CD4-positive, alpha-beta T cell treated with Interleukin-17A for 4 hours (primary cell): ENCODE data around the gene SPDYE17.
"Not testable (repeated sequence)": the region's sequence is repeated elsewhere in the genome, so short reads cannot be mapped to it uniquely, and the experiment has no call there.

Experiments
- DNase-seq: peaks from one replicate; pipeline ENCODE4 v3.0.0-alpha.2; 2020; ENCODE audit warnings: mixed read lengths

Gene SPDYE17

GRCh38 chr7:76998285-76998589 is 33.9 kb downstream of the SPDYE17 start:
- DNase-seq = no peak

DNA sequence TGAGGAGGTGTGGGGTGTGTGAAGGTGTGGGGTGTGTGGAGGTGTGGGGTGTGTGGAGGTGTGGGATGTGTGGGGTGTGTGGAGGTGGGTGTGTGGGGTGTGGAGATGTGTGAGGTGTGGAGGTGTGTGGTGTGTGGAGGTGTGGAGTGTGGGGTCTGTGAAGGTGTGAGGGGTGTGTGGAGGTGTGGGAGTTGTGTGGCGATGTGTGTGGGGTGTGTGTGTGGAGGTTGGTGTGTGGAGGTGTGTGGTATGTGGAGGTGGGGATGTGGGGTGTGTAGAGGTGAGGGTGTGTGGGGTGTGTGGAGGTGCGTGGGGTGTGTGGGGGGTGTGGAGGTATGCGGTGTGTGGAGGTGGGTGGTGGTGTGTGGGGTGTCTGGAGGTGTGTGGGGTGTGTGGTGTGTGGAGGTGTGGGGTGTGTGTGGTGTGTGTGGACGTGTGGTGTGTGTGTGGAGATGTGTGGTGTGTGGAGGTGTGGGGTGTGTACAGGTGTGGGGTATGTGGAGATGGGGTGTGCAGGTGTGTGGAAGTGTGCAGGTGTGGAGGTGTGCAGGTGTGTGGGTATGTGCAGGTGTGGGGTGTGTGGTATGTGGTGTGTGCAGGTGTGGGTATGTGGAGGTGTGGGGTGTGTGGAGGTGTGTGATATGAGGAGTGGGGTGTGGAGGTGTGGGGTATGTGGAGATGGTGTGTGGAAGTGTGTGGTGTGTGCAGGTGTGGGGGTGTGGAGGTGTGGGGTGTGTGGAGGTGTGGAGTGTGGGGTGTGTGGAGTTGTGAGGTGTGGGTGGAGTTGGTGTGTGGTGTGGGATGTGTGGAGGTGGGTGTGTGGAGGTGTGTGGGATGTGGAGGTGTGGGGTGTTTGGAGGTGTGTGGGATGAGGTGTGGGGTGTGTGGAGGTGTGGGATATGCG is 34.5 kb downstream of the SPDYE17 start:
- no peak for DNase-seq

- not testable (repeated sequence) for DNase-seq
Measured at GRCh38 chr7:76996932-76997331, 35.2 kb downstream of the SPDYE17 start.

DNA sequence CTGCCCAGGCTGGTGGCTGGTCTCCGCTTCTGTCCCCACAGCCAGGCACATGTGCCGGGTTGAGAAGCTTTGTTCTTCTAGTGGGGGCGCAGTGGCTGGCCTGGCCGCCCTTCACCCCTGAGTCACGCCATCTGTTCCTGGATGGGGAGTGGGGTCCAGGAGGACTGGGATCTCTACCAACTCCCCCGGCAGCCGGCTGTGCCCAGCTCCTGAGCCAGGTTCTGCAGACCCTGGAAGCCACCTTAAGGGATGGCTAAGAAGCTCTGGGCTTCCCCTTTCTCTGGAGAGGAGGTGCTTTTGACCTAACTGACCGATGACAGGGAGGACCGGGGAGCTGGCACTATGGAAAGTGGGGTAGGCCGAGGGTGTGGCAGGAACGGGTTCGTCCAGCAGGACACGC is 37.9 kb downstream of the SPDYE17 start:
- DNase-seq = not testable (repeated sequence)

- DNase-seq = not testable (repeated sequence)
Measured at GRCh38 chr7:76993831-76994230, 38.3 kb downstream of the SPDYE17 start.

DNA sequence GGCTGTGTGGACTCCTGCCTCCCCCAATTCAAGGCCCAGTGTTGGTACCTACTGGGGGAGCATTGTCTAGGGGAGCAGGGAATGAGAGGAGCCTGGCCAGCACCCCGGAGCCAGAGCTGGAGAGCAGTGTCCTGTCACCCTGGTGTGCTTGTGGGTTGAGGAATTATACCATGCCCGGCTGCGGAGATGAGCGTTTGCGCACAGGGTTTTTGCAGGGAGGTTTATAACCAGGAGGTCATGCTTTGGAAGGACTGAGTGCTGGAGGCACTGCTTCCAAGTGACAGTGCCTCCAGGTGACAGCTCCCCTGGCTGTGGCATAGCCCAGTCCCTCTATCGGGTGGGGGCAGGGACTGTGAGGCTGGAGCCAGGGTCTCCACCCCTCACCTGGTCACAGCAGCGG is 39.3 kb downstream of the SPDYE17 start:
- DNase-seq = not testable (repeated sequence)

- not testable (repeated sequence) for DNase-seq
Measured at GRCh38 chr7:76992204-76992603, 40.0 kb downstream of the SPDYE17 start.

DNA sequence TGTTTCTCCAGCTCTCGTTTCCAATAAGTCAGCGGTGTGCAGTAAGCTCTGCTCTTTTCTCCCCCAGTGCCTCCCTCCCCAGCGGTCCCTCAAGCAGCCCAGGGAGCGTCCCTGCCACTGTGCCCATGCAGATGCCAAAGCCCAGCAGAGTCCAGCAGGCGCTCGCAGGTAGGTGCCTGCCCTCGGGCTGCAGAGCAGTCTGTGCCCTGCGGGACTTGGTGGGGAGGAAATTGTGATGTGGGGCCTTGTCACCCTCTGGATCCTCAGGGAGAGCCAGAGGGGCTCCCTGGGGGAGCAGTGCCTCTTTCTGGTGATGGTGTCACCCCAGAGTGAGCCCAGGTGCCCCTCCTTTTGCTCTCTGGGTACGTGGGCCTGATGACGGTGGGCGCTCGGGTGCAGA is 42.0 kb downstream of the SPDYE17 start:
- not testable (repeated sequence) for DNase-seq

- DNase-seq = not testable (repeated sequence)
Measured at GRCh38 chr7:76985924-76986717, 46.0 kb downstream of the SPDYE17 start.

DNA sequence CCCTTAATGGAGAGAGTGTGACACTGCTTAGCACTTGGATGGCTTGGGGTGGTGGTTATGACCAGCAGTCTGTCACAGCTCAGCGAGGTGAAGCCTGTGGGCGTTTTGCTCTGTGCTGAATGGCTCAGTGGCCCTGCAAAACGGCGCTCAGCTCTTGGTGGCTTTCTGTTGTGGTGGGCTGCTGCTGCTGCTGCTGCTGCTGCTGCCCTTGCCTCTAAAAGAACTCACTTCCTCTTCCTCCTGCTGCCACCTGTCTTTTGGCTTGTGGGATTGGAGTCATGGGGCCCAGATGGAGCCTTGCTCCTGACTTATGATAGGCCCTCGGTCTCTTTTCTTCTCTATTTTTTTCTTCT is 47.4 kb downstream of the SPDYE17 start:
- DNase-seq = not testable (repeated sequence)

DNA sequence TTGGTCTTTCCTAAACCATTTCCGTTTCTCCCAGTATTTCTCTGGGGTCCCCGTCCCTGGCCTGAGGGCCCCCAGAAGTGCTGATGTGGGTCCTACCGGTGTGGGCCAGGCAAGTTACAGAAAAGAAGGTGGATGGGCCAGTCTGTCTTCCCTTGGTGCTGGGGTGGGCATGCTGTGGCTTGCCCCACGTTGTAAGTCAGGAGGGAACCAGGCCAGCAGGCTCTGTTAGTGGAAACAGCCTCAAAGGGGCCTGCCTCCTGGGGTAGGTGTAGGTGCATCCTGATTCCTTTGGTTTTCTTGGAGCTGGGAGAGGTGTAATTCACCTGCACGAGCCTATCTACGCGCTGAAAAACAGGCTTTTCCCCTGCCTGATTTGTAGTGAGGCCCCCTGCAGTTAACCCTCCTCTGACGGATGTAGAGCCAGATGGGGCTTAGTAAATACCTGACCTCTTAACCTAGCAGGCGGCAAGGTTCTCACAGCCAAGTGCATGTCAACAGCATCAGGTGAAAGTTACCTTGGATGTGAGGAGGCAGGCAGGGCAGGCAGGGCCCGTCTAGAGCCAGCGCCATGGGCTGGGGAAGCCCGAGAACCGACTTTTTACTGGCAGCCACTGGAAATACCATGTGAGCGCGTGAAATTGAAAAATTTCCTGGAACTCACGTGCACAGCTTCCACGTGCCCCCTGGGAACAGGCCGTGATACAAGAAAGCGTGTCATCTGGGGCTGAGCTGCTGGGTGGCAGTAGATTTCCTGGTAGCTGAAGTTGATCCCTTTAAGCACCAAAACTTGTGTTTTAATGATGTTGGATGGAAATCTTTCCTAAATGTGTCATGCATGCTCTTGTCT is 48.0 kb downstream of the SPDYE17 start:
- not testable (repeated sequence) for DNase-seq

- DNase-seq = not testable (repeated sequence)
Measured at GRCh38 chr7:76983333-76983732, 48.8 kb downstream of the SPDYE17 start.

- DNase-seq = not testable (repeated sequence)
Measured at GRCh38 chr7:76982501-76982900, 49.7 kb downstream of the SPDYE17 start.

DNA sequence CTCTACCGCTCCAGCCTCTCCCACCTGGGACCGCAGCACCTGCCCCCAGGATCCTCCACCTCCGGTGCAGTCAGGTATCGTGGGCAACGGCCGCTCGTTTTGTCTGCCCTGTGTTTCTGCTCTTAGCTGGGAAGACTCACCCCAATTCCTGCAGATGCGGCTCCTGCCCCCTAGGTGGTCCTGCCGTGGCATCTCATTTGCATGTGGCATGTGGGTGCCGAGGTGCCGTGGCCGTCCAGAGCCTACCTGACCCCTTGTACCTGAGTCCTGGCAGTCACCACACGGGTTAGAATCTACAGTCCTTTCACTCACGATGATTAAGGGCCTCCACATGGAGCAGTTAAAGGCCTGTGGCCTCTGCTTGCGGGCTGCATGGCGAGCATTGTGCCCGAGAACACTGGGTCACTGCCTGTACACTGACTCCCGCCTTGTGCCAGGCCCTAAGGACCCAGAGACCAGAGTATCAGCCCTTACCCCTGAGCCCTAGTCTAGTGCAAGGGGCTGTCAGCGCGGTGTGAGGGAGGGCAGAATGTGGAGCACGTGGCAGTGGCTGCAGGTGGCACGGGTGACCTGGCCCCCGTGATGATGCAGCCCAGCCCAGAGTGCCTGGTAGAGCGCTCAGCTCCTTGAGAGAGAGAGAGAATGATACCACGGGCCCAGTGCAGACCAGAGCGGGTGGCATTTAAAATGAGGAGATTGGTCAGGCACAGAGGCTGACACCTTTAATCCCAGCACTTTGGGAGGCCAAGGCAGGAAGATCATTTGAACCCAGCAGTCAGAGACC is 50.8 kb downstream of the SPDYE17 start:
- not testable (repeated sequence) for DNase-seq

- not testable (repeated sequence) for DNase-seq
Measured at GRCh38 chr7:76980576-76980975, 51.6 kb downstream of the SPDYE17 start.

- DNase-seq = not testable (repeated sequence)
Measured at GRCh38 chr7:76977761-76978367, 54.3 kb downstream of the SPDYE17 start.

DNA sequence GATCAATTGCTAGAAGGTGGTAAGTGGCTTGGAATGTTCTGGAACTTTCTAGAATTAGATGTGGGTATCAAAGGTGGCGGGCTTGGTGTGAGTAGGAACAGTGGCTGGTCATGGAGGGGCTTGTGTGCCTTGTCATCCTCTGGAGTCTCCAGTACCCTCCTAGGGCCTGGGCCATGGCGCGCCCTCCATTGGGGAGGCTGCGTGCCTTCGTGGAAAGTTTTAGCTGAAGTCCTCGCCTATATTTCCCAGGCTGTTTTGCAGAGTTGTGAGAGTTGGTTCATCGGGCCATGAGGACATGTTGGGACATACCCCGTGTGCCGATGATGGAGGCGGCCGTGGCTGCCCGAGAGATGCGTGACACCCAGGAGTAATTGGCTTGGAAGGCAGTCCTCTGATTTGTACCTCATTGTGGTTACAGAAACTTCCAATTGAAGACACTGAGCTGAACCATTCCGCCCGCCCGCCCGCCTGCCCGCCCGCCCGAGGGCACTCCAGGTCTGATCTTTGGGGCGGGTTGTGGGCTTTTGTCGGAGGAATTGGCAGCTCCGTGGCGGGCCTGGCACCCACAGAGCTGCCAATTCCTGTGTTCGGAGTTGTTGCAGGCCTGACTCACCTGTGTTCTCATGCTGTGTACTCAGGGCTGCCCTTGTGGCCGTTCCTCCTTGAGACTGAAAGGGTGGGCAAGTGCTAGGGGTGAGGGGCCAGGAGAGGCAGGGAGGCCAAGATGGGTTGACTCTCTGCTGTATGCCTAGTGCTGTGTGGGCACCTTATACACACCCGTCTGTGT is 57.2 kb downstream of the SPDYE17 start:
- DNase-seq = not testable (repeated sequence)

- DNase-seq = not testable (repeated sequence)
Measured at GRCh38 chr7:76974336-76974735, 57.8 kb downstream of the SPDYE17 start.

GRCh38 chr7:76972391-76972790 is 59.8 kb downstream of the SPDYE17 start:
- DNase-seq = not testable (repeated sequence)
